GM21737 (cell line): ENCODE measurements around the gene NPW.

ENCODE experiments used
- ATAC-seq: cut with Tn5 transposase; IDR thresholded peaks from one replicate; pipeline ENCODE4 v1.9.1; 2021; ENCODE audit warnings: mild to moderate bottlenecking, moderate library complexity; ENCODE audit not compliant: unreplicated experiment

NPW gene

GRCh38 chr16:2034696-2035430 is 15.3 kb downstream of the NPW start:
- ATAC-seq: no peak

- no peak for ATAC-seq
Measured at GRCh38 chr16:2035431-2036199, 16.0 kb downstream of the NPW start.

- ATAC-seq: no peak
Measured at GRCh38 chr16:2036200-2036966, 16.8 kb downstream of the NPW start.

- no peak for ATAC-seq
Measured at GRCh38 chr16:2037115-2037514, 17.5 kb downstream of the NPW start.

GRCh38 chr16:2037647-2038381 is 18.2 kb downstream of the NPW start:
- no peak for ATAC-seq

- no peak for ATAC-seq
Measured at GRCh38 chr16:2038382-2039231, 19.0 kb downstream of the NPW start.

DNA sequence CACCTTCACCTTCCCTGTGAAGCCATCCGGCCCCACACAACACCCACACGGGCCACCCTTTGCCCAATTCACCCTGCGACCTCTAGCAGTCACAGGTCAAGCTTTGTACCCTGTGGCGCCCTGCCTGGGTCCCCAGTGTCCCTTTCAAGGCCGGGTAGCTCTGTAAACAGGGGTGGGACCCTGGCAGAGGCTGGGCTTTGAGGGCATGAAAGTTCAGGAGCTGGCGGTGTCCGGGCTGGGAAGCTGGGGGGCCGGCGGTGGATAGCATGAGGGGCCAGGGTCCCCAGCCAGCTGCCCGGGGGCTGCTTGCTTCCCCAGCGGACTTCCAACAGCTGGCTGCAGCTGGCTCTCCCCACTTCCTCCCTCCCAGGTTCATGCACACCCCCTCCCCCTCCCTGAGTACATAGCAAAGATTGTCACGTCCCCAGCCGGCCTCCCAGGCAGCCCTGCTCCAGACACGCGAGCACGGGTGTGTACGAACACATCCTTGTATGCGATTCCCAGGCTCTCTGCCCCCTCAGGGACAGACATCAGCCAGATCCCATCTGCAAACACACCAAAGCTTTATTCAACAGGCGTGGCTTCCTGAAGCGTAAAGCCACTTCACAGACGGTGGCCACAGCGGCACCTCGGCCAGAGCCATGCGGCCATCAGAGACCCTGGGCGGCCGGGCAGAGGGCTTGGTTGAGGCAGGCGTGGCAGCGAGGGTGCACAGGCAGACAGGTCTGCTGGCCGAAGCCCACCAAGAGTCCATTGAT is 19.9 kb downstream of the NPW start:
- ATAC-seq: no peak

DNA sequence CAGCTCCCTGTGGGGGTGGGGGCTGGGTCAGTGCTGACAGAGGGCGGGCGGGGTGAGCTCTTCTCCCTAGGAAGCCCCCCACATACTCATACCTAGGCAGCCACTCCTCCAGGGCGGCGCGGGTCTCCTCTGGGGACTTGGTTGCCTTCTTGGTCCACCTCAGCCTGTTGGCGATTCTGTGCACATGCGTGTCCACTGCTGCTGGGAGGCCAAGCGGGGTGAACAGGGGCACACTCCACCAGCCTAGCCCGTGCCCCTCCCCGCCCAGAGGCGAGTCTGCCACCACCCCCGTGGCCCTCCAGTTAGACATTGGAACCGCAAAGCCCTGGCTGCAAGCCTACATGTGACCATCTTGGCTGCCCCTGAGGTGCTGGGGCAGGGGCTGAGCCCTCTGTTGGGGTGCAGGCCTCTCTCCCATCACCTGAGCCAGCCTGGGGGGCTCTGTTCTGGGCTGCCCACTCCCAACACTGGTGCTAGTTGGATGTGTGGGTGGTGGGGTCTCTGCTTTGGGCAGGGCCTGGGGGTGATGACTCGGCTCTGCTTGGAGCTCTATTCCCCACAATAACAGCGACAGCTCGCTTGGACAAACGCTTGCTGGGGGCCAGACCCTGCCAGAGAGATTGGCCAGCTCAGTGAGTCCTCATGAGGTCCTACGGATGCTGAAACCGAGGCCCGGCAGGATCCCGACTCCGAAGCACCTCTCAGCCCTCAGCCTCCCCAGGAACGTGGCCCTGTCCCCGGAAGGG is 20.6 kb downstream of the NPW start:
- no peak for ATAC-seq

- no peak for ATAC-seq
Measured at GRCh38 chr16:2040787-2041522, 21.4 kb downstream of the NPW start.

GRCh38 chr16:2042171-2042985 is 22.8 kb downstream of the NPW start:
- no peak for ATAC-seq

GRCh38 chr16:2042986-2043666 is 23.5 kb downstream of the NPW start:
- ATAC-seq: no peak

DNA sequence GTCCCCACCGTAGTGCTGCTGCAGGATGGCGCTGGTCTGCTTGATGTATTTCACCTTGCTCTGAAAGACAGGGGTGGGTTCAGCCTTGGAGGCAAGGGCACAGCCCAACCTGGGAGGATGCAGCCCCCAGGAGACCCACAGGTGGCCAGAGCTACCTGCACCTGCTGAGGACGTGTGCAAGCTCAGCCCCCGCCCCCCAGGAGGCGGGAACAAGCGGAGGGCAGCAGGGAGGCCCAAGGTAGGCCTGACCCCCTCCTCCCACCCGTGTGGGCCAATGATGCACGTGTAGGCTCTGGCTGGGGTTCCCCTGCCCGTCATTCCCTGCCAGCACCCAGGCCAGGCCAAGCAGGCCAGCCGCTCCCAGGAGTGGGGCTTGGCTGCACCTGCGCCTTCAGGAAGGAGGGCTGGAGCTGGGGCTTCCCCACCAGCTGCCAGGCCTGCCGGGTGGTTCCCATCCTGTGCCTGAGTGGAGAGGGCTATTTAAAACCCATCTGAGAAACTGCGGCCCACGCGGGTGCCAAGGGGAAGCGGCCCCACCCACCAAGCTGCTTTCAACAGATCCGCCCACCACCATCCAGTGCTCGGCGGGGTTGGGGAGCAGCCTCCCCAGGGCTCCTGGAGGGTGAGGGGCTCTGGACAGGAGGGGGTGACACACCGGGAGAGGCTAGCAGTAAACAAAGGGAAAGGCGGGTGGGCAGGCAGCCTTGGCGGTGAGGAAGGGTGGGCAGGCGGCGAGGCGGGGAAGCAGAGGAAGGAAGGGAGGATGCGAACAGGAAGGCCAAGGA is 24.3 kb downstream of the NPW start:
- ATAC-seq: no peak

DNA sequence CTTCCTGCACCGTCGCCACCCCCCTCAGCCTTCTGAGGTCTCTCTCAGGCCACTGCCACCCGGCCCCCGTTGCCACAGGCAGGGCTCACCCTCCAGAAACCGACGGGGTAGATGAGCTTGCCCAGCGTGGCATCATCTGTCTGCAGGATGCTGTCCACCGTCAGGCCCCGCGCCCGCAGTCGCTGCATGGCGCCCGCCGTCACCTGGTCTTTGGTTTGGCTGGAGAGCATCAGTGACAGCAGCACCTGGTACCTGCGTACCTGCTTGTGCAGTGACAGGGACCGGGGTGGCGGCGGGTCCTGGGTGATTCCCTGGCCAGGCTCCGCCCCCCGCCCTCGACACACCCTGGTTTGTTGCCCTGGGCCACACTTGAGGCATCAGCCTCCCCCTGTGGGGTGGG is 25.0 kb downstream of the NPW start:
- ATAC-seq: no peak

DNA sequence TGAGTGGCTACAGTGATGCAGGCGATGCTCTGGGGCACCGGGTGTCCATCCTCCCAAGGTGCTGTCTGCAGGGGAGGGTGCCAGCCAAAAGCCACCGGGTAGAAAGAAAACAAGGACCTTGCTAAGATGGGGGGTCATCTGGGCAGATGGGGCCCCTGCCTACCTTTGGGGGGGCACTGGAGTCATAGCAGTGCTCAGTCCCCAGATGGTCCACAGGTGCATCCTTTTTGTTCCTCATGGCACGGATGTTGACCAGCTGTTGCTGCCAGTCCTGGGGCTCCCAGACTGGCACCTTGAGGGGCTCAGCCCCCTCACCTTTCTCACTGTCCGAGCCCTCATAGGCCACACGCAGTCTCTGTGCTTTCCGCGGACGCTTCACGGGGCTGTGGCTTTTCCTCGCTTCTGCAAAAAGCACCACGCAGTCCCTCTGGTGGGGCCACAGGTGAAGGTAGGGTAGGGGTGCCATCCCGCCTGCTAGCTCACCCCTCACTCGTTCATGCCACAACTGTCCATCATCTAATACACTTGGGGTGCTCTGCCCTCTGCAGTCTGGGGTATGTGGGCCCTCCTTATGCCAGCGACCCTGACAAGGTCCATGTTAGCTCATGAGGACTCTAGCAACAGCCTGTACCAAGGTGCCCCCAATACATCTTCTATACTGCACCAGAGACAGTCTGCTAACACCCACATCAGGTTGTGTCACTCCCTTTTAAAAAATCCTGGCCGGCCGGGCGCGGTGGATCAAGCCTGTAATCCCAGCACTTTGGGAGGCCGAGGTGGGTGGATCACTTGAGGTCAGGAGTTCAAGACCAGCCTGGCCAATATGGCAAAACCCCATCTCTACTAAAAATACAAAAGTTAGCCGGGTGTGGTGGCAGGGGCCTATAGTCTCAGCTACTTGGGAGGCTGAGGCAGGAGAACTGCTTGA is 26.6 kb downstream of the NPW start:
- ATAC-seq: no peak

GRCh38 chr16:2046893-2047329 is 27.3 kb downstream of the NPW start:
- no peak for ATAC-seq
